WTC11 (cell line): ENCODE data around the gene MAFB. TPM values are rescaled to one million over a fixed set of nuclear protein-coding genes. Genes with fewer than 3 reads are reported as not detected.

Source experiments
- ATAC-seq: fragments of 200-7000 bp; cut with Tn5 transposase; 2 replicates; pipeline ENCODE4 v1.10.0; 2021; ENCODE audit warnings: mild to moderate bottlenecking, moderate library complexity
- Bru-seq: library from RNA; stranded (reverse); fragments of 400-500 nt; gene quantifications from one replicate; lab custom pipeline; 2021; lab: Mats Ljungman, UMichigan
- CTCF ChIA-PET: fragments of 300-600 bp; sonication (Branson Sonifier 250); formaldehyde crosslinking; loops from one replicate; lab custom pipeline; 2021; ENCODE audit warnings: antibody characterized with exemption; lab: Charles Lee
- POLR2A ChIA-PET: fragments of 350-600 bp; sonication (Branson Sonifier 250); formaldehyde crosslinking; loops from one replicate; lab custom pipeline; 2021; ENCODE audit warnings: antibody characterized with exemption; lab: Charles Lee
- DNase-seq: peaks from one replicate; pipeline ENCODE4 v3.0.0; 2021; ENCODE audit warnings: low spot score
- H3K27ac Mint-ChIP-seq: 2 replicates; pipeline ENCODE4 v1.8.0; 2021; ENCODE audit warnings: mixed read lengths
- H3K27me3 Mint-ChIP-seq: 2 replicates; pipeline ENCODE4 v1.8.0; 2021; ENCODE audit warnings: low read depth, mild to moderate bottlenecking, moderate library complexity, mixed read lengths
- H3K36me3 Mint-ChIP-seq: 2 replicates; pipeline ENCODE4 v1.8.0; 2021; ENCODE audit warnings: mixed read lengths
- H3K4me1 Mint-ChIP-seq: 2 replicates; pipeline ENCODE4 v1.8.0; 2022; ENCODE audit warnings: mixed read lengths
- H3K4me3 Mint-ChIP-seq: 2 replicates; pipeline ENCODE4 v1.8.0; 2021; ENCODE audit warnings: mild to moderate bottlenecking, moderate library complexity, mixed read lengths
- H3K9me3 Mint-ChIP-seq: 2 replicates; pipeline ENCODE4 v1.8.0; 2021; ENCODE audit warnings: mixed read lengths
- EMX1 ChIP-seq: fragments of 250-450 bp; sonication (Bioruptor Pico); IDR thresholded peaks from 2 replicates; pipeline ENCODE4 v1.8.0; 2021; ENCODE audit warnings: mild to moderate bottlenecking
- ETV6 ChIP-seq: sonication (generic); formaldehyde crosslinking; IDR thresholded peaks from 2 replicates; pipeline ENCODE4 v1.8.1; 2022; ENCODE audit warnings: mild to moderate bottlenecking, missing genetic modification reagents
- SMAD3 ChIP-seq: sonication (generic); formaldehyde crosslinking; IDR thresholded peaks from 2 replicates; pipeline ENCODE4 v1.8.0; 2022; ENCODE audit warnings: missing genetic modification reagents, mild to moderate bottlenecking, borderline replicate concordance
- SP1 ChIP-seq: sonication (generic); formaldehyde crosslinking; conservative IDR thresholded peaks from 2 replicates; pipeline ENCODE4 v1.8.1; 2022; ENCODE audit warnings: missing genetic modification reagents
- TEAD4 ChIP-seq: sonication (generic); formaldehyde crosslinking; IDR thresholded peaks from 2 replicates; pipeline ENCODE4 v1.8.0; 2022; ENCODE audit warnings: mild to moderate bottlenecking, missing genetic modification reagents
- ZNF232 ChIP-seq: sonication (generic); formaldehyde crosslinking; IDR thresholded peaks from 2 replicates; pipeline ENCODE4 v1.8.0; 2022; ENCODE audit warnings: mild to moderate bottlenecking, missing genetic modification reagents
- ZNF423 ChIP-seq: fragments of 250-450 bp; sonication (Bioruptor Pico); IDR thresholded peaks from 2 replicates; pipeline ENCODE4 v2.1.2; 2022; ENCODE audit warnings: mild to moderate bottlenecking, moderate library complexity
- long read RNA-seq, 3 experiments: library from RNA in 1 of 3; library from capped mRNA in 1 of 3; library from polyadenylated mRNA in 1 of 3; unstranded in 2 of 3; stranded (forward) in 1 of 3; transcript quantifications; one replicate each; pipeline ENCODE4 v2.0.0, GENCODE V29; 2021
- total RNA-seq: library from RNA; stranded (reverse); gene quantifications from 3 replicates; pipeline ENCODE4 v1.2.3, GENCODE V29; 2021
- TF ChIP-seq, protein P1 (sequence below): sonication (generic); formaldehyde crosslinking; IDR thresholded peaks from 2 replicates; pipeline ENCODE4 v1.8.1; 2022; ENCODE audit warnings: low read depth, mild to moderate bottlenecking, moderate library complexity, missing genetic modification reagents, borderline replicate concordance
- TF ChIP-seq, protein P2 (sequence below): sonication (generic); formaldehyde crosslinking; IDR thresholded peaks from 2 replicates; pipeline ENCODE4 v1.8.0; 2022; ENCODE audit warnings: mild to moderate bottlenecking, missing genetic modification reagents
- TF ChIP-seq, protein P3 (sequence below): sonication (generic); formaldehyde crosslinking; IDR thresholded peaks from 2 replicates; pipeline ENCODE4 v1.8.1; 2023; ENCODE audit warnings: mild to moderate bottlenecking, missing genetic modification reagents
- TF ChIP-seq, protein P4 (sequence below): sonication (generic); formaldehyde crosslinking; IDR thresholded peaks from 2 replicates; pipeline ENCODE4 v1.8.0; 2022; ENCODE audit warnings: mild to moderate bottlenecking, missing genetic modification reagents
- TF ChIP-seq, protein P5 (sequence below): fragments of 250-450 bp; sonication (Bioruptor Pico); IDR thresholded peaks from 2 replicates; pipeline ENCODE4 v1.9.0; 2021; ENCODE audit warnings: mild to moderate bottlenecking
- TF ChIP-seq, protein P6 (sequence below): sonication (generic); formaldehyde crosslinking; IDR thresholded peaks from 2 replicates; pipeline ENCODE4 v1.8.0; 2023; ENCODE audit warnings: missing genetic modification reagents, mild to moderate bottlenecking, borderline replicate concordance
- TF ChIP-seq, protein P7 (sequence below): sonication (generic); formaldehyde crosslinking; IDR thresholded peaks from 2 replicates; pipeline ENCODE4 v1.8.1; 2023; ENCODE audit warnings: mild to moderate bottlenecking, missing genetic modification reagents, borderline replicate concordance
- TF ChIP-seq, protein P8 (sequence below): sonication (generic); formaldehyde crosslinking; IDR thresholded peaks from 2 replicates; pipeline ENCODE4 v1.8.0; 2022; ENCODE audit warnings: missing genetic modification reagents
- TF ChIP-seq, protein P9 (sequence below): sonication (generic); formaldehyde crosslinking; IDR thresholded peaks from 2 replicates; pipeline ENCODE4 v1.8.1; 2023; ENCODE audit warnings: mild to moderate bottlenecking, missing genetic modification reagents, moderate library complexity

Gene MAFB
- 5.3 to 6.7 TPM (median 6.5 TPM) in 3 replicates for total RNA-seq
- percentile 62 among the genes with signal in this experiment for Bru-seq, nascent RNA
- long read RNA-seq, experiment 1, transcript MAFB-201 (1 exons, 3,393 nt) = major isoform, 11 of 11 reads
- long read RNA-seq, experiment 1, partial matches to known transcripts = 0 of 11 reads
- long read RNA-seq, experiment 1, other reads (novel, unspliced or antisense) = 0 of 11 reads
- long read RNA-seq, experiment 2, transcript MAFB-201 (1 exons, 3,393 nt) = major isoform, 6 of 6 reads
- long read RNA-seq, experiment 2, partial matches to known transcripts = 0 of 6 reads
- long read RNA-seq, experiment 2, other reads (novel, unspliced or antisense) = 0 of 6 reads
- long read RNA-seq, experiment 3, partial matches to known transcripts = 0 of 1 reads
- long read RNA-seq, experiment 3, other reads (novel, unspliced or antisense) = 0 of 1 reads

DNA sequence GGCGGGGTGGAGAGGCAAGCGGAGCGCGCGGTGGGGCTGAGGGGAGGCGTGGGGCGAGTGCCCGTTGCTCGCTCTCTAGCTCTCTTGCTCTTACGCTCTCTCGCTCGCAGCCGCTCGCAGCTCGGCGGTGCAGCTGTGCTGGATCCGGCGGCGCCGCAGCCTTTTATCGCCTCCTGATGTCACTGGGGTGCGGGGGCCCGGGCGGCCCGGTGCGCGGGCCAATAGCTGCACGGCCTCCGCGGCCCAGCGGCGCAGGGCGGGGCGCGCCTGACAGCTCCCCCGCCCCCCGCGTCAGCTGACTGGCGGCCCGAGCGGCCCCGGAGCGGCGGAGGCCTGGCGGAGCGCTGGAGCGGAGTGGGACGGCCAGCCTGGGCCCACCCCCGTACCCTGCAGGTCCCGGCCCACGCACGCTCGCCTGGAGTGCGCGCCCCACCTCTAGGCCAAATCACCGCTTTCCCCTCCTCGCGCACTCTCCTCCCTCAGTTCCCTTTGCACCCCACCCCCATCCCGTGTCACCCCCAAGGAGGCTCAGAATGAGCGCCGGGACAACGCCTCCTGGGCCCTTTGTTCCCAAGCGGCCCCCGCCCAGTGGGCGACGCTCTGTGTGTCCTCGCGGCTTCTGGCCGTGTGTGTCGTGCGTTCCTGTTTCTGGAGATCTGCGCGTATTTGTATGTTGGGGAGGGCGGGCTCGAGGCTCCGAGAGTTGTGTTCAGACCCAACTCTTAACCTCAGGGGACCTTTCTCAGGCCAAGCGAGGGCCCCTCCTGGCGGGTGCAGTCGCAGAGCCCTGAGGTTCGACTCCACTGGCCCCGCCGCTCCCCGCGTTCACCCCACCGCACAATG is at the start of gene MAFB:
Gene MAFB, minus strand, starts transcription at position 137 of the 843 bp plus-strand sequence. CDS start 386 bp downstream, outside the sequence.
- H3K9me3 Mint-ChIP-seq = no peaks in the 10 kb centered on the region
- POLR2A ChIA-PET = interaction anchor here (0.6 to 1.5 kb wide), 6 partner anchors 16 to 508 kb away, joined by 3 to 7 read pairs (median 3); no protein-coding TSS in a partner anchor
- H3K4me3 Mint-ChIP-seq = peak within 1 kb of the TSS; percentile 82
- peaks cover 41% of the 10 kb centered on the region for H3K4me1 Mint-ChIP-seq
- CTCF ChIA-PET = interaction anchor here (0.6 to 3.4 kb wide), 35 partner anchors 8 to 1577 kb away, joined by 3 to 22 read pairs (median 4); no protein-coding TSS in a partner anchor
- H3K27me3 Mint-ChIP-seq = peaks cover 96% of the 10 kb centered on the region
- no peak within 1 kb of the TSS for H3K27ac Mint-ChIP-seq
- ATAC-seq (peak; percentile 33), DNase-seq (peak; percentile 82)
- H3K36me3 Mint-ChIP-seq = peaks cover 6% of the 10 kb centered on the region
- TF ChIP-seq ZNF423 (CRISPR knock-in tag) = no peak
- TF ChIP-seq, protein P1, sequence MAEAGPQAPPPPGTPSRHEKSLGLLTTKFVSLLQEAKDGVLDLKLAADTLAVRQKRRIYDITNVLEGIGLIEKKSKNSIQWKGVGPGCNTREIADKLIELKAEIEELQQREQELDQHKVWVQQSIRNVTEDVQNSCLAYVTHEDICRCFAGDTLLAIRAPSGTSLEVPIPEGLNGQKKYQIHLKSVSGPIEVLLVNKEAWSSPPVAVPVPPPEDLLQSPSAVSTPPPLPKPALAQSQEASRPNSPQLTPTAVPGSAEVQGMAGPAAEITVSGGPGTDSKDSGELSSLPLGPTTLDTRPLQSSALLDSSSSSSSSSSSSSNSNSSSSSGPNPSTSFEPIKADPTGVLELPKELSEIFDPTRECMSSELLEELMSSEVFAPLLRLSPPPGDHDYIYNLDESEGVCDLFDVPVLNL (CRISPR knock-in tag) = no peak
- TF ChIP-seq, protein P2, sequence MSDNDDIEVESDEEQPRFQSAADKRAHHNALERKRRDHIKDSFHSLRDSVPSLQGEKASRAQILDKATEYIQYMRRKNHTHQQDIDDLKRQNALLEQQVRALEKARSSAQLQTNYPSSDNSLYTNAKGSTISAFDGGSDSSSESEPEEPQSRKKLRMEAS = 0 out of 2 replicates have a peak, but pooled peaks have one; percentile 10
- TF ChIP-seq TEAD4 (CRISPR knock-in tag) = no peak
- no peak for TF ChIP-seq EMX1 (CRISPR knock-in tag)
- TF ChIP-seq SMAD3 (CRISPR knock-in tag) = no peak
- TF ChIP-seq, protein P3, sequence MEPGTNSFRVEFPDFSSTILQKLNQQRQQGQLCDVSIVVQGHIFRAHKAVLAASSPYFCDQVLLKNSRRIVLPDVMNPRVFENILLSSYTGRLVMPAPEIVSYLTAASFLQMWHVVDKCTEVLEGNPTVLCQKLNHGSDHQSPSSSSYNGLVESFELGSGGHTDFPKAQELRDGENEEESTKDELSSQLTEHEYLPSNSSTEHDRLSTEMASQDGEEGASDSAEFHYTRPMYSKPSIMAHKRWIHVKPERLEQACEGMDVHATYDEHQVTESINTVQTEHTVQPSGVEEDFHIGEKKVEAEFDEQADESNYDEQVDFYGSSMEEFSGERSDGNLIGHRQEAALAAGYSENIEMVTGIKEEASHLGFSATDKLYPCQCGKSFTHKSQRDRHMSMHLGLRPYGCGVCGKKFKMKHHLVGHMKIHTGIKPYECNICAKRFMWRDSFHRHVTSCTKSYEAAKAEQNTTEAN (CRISPR knock-in tag) = 0 out of 2 replicates have a peak, but pooled peaks have one; percentile 25
- TF ChIP-seq, protein P4, sequence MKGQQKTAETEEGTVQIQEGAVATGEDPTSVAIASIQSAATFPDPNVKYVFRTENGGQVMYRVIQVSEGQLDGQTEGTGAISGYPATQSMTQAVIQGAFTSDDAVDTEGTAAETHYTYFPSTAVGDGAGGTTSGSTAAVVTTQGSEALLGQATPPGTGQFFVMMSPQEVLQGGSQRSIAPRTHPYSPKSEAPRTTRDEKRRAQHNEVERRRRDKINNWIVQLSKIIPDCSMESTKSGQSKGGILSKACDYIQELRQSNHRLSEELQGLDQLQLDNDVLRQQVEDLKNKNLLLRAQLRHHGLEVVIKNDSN (CRISPR knock-in tag) = peak; percentile 48; the same call in 1 of the 2 replicates
- TF ChIP-seq, protein P5, sequence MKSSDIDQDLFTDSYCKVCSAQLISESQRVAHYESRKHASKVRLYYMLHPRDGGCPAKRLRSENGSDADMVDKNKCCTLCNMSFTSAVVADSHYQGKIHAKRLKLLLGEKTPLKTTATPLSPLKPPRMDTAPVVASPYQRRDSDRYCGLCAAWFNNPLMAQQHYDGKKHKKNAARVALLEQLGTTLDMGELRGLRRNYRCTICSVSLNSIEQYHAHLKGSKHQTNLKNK (CRISPR knock-in tag) = no peak
- peak; percentile 40; the same call in 1 of the 2 replicates for TF ChIP-seq SP1 (CRISPR knock-in tag)
- TF ChIP-seq, protein P6, sequence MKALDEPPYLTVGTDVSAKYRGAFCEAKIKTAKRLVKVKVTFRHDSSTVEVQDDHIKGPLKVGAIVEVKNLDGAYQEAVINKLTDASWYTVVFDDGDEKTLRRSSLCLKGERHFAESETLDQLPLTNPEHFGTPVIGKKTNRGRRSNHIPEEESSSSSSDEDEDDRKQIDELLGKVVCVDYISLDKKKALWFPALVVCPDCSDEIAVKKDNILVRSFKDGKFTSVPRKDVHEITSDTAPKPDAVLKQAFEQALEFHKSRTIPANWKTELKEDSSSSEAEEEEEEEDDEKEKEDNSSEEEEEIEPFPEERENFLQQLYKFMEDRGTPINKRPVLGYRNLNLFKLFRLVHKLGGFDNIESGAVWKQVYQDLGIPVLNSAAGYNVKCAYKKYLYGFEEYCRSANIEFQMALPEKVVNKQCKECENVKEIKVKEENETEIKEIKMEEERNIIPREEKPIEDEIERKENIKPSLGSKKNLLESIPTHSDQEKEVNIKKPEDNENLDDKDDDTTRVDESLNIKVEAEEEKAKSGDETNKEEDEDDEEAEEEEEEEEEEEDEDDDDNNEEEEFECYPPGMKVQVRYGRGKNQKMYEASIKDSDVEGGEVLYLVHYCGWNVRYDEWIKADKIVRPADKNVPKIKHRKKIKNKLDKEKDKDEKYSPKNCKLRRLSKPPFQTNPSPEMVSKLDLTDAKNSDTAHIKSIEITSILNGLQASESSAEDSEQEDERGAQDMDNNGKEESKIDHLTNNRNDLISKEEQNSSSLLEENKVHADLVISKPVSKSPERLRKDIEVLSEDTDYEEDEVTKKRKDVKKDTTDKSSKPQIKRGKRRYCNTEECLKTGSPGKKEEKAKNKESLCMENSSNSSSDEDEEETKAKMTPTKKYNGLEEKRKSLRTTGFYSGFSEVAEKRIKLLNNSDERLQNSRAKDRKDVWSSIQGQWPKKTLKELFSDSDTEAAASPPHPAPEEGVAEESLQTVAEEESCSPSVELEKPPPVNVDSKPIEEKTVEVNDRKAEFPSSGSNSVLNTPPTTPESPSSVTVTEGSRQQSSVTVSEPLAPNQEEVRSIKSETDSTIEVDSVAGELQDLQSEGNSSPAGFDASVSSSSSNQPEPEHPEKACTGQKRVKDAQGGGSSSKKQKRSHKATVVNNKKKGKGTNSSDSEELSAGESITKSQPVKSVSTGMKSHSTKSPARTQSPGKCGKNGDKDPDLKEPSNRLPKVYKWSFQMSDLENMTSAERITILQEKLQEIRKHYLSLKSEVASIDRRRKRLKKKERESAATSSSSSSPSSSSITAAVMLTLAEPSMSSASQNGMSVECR (CRISPR knock-in tag) = peak; percentile 77; the same call in 1 of the 2 replicates
- TF ChIP-seq, protein P7, sequence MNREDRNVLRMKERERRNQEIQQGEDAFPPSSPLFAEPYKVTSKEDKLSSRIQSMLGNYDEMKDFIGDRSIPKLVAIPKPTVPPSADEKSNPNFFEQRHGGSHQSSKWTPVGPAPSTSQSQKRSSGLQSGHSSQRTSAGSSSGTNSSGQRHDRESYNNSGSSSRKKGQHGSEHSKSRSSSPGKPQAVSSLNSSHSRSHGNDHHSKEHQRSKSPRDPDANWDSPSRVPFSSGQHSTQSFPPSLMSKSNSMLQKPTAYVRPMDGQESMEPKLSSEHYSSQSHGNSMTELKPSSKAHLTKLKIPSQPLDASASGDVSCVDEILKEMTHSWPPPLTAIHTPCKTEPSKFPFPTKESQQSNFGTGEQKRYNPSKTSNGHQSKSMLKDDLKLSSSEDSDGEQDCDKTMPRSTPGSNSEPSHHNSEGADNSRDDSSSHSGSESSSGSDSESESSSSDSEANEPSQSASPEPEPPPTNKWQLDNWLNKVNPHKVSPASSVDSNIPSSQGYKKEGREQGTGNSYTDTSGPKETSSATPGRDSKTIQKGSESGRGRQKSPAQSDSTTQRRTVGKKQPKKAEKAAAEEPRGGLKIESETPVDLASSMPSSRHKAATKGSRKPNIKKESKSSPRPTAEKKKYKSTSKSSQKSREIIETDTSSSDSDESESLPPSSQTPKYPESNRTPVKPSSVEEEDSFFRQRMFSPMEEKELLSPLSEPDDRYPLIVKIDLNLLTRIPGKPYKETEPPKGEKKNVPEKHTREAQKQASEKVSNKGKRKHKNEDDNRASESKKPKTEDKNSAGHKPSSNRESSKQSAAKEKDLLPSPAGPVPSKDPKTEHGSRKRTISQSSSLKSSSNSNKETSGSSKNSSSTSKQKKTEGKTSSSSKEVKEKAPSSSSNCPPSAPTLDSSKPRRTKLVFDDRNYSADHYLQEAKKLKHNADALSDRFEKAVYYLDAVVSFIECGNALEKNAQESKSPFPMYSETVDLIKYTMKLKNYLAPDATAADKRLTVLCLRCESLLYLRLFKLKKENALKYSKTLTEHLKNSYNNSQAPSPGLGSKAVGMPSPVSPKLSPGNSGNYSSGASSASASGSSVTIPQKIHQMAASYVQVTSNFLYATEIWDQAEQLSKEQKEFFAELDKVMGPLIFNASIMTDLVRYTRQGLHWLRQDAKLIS (CRISPR knock-in tag) = no peak
- TF ChIP-seq, protein P8, sequence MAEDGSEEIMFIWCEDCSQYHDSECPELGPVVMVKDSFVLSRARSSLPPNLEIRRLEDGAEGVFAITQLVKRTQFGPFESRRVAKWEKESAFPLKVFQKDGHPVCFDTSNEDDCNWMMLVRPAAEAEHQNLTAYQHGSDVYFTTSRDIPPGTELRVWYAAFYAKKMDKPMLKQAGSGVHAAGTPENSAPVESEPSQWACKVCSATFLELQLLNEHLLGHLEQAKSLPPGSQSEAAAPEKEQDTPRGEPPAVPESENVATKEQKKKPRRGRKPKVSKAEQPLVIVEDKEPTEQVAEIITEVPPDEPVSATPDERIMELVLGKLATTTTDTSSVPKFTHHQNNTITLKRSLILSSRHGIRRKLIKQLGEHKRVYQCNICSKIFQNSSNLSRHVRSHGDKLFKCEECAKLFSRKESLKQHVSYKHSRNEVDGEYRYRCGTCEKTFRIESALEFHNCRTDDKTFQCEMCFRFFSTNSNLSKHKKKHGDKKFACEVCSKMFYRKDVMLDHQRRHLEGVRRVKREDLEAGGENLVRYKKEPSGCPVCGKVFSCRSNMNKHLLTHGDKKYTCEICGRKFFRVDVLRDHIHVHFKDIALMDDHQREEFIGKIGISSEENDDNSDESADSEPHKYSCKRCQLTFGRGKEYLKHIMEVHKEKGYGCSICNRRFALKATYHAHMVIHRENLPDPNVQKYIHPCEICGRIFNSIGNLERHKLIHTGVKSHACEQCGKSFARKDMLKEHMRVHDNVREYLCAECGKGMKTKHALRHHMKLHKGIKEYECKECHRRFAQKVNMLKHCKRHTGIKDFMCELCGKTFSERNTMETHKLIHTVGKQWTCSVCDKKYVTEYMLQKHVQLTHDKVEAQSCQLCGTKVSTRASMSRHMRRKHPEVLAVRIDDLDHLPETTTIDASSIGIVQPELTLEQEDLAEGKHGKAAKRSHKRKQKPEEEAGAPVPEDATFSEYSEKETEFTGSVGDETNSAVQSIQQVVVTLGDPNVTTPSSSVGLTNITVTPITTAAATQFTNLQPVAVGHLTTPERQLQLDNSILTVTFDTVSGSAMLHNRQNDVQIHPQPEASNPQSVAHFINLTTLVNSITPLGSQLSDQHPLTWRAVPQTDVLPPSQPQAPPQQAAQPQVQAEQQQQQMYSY (CRISPR knock-in tag) = peak; percentile 51
- no peak for TF ChIP-seq ZNF232 (CRISPR knock-in tag)
- TF ChIP-seq, protein P9, sequence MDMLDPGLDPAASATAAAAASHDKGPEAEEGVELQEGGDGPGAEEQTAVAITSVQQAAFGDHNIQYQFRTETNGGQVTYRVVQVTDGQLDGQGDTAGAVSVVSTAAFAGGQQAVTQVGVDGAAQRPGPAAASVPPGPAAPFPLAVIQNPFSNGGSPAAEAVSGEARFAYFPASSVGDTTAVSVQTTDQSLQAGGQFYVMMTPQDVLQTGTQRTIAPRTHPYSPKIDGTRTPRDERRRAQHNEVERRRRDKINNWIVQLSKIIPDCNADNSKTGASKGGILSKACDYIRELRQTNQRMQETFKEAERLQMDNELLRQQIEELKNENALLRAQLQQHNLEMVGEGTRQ = peak; percentile 85
- 0 out of 2 replicates have a peak, but pooled peaks have one; percentile 42 for TF ChIP-seq ETV6
